GM23338 (cell line): ENCODE data around the gene BPIFB1. TPM values are rescaled to one million over a fixed set of nuclear protein-coding genes. Genes with fewer than 3 reads are reported as not detected.

Experiments
- ATAC-seq: fragments of 200-7000 bp; cut with Tn5 transposase; 3 replicates; pipeline ENCODE4 v1.9.1; 2020
- DNase-seq: peaks from one replicate; pipeline ENCODE4 v3.0.0-alpha.2; 2015; ENCODE audit warnings: low spot score
- H2AFZ ChIP-seq: fragments of 200-600 bp; sonication (generic); 2 replicates; pipeline ENCODE4 v1.8.0; 2016; ENCODE audit warnings: antibody characterized with exemption, mild to moderate bottlenecking, moderate library complexity
- H3F3A ChIP-seq: fragments of 200-600 bp; sonication (generic); replicated peaks from 2 replicates; pipeline ENCODE4 v1.8.0; 2017; ENCODE audit warnings: antibody characterized with exemption, mixed run types, low read depth
- H3K27ac ChIP-seq: fragments of 200-600 bp; sonication (generic); 2 replicates; pipeline ENCODE4 v1.6.1; 2016; ENCODE audit warnings: low read depth
- H3K27me3 ChIP-seq: fragments of 200-600 bp; sonication (generic); 2 replicates; pipeline ENCODE4 v1.8.0; 2016; ENCODE audit warnings: mild to moderate bottlenecking, mixed run types, moderate library complexity; ENCODE audit not compliant: insufficient read depth
- H3K36me3 ChIP-seq: fragments of 200-600 bp; sonication (generic); 2 replicates; pipeline ENCODE4 v1.8.0; 2016; ENCODE audit warnings: mild to moderate bottlenecking; ENCODE audit not compliant: insufficient read depth
- H3K4me1 ChIP-seq: fragments of 200-600 bp; sonication (generic); 2 replicates; pipeline ENCODE4 v1.8.0; 2016; ENCODE audit warnings: mild to moderate bottlenecking, moderate library complexity; ENCODE audit not compliant: insufficient read depth
- H3K4me2 ChIP-seq: fragments of 200-600 bp; sonication (generic); 2 replicates; pipeline ENCODE4 v1.7.1; 2017; ENCODE audit warnings: mixed run types
- H3K4me3 ChIP-seq: fragments of 200-600 bp; sonication (generic); 2 replicates; pipeline ENCODE4 v1.6.1; 2016; ENCODE audit warnings: mixed run types
- H3K79me2 ChIP-seq: fragments of 200-600 bp; sonication (generic); replicated peaks from 2 replicates; pipeline ENCODE4 v1.8.0; 2017; ENCODE audit warnings: mild to moderate bottlenecking; ENCODE audit not compliant: insufficient read depth
- H3K9me2 ChIP-seq: fragments of 200-600 bp; sonication (generic); 2 replicates; pipeline ENCODE4 v1.8.0; 2017; ENCODE audit not compliant: insufficient read depth
- H4K20me1 ChIP-seq: fragments of 200-600 bp; sonication (generic); replicated peaks from 2 replicates; pipeline ENCODE4 v1.8.0; 2017; ENCODE audit warnings: mild to moderate bottlenecking; ENCODE audit not compliant: insufficient read depth
- H3K27ac Mint-ChIP-seq: 2 replicates; pipeline ENCODE4 v1.8.0; 2020; ENCODE audit warnings: inconsistent platforms, mild to moderate bottlenecking, moderate library complexity, mixed read lengths
- H3K27me3 Mint-ChIP-seq: 3 replicates; pipeline ENCODE4 v1.8.0; 2022; ENCODE audit warnings: low read depth, mild to moderate bottlenecking, moderate library complexity, mixed read lengths, inconsistent platforms; ENCODE audit not compliant: insufficient read depth, poor library complexity
- H3K36me3 Mint-ChIP-seq: 3 replicates; pipeline ENCODE4 v1.8.0; 2021; ENCODE audit warnings: low read depth, mild to moderate bottlenecking, inconsistent platforms, moderate library complexity, mixed read lengths
- H3K4me1 Mint-ChIP-seq: 3 replicates; pipeline ENCODE4 v1.8.0; 2020; ENCODE audit warnings: mild to moderate bottlenecking, inconsistent platforms, mixed read lengths
- H3K4me3 Mint-ChIP-seq: 3 replicates; pipeline ENCODE4 v1.8.0; 2021; ENCODE audit warnings: moderate library complexity, mild to moderate bottlenecking, inconsistent platforms, mixed read lengths
- H3K9me3 Mint-ChIP-seq: 3 replicates; pipeline ENCODE4 v1.8.0; 2020; ENCODE audit warnings: moderate library complexity, mild to moderate bottlenecking, inconsistent platforms, mixed read lengths
- CREB1 ChIP-seq: fragments of 250-450 bp; sonication (Bioruptor Pico); IDR thresholded peaks from 2 replicates; pipeline ENCODE4 v1.5.0; 2020; ENCODE audit warnings: low read depth, mild to moderate bottlenecking, moderate library complexity
- ETS1 ChIP-seq: IDR thresholded peaks from 2 replicates; pipeline ENCODE4 v1.6.1; 2016; ENCODE audit warnings: antibody characterized with exemption
- EZH2 ChIP-seq: fragments of 200-600 bp; sonication (generic); IDR thresholded peaks from one replicate; pipeline ENCODE4 v1.8.0; 2017; ENCODE audit warnings: antibody characterized with exemption, mild to moderate bottlenecking, low read depth; ENCODE audit not compliant: unreplicated experiment
- JUNB ChIP-seq: IDR thresholded peaks from one replicate; pipeline ENCODE4 v1.6.1; 2016; ENCODE audit warnings: antibody characterized with exemption; ENCODE audit not compliant: unreplicated experiment
- NANOG ChIP-seq: IDR thresholded peaks from 2 replicates; pipeline ENCODE4 v1.6.1; 2016; ENCODE audit warnings: antibody characterized with exemption, borderline replicate concordance
- ZNF114 ChIP-seq: fragments of 250-450 bp; sonication (Bioruptor Pico); IDR thresholded peaks from 2 replicates; pipeline ENCODE4 v1.5.0; 2020; ENCODE audit warnings: mild to moderate bottlenecking, moderate library complexity
- ZNF462 ChIP-seq: fragments of 250-450 bp; sonication (Bioruptor Pico); IDR thresholded peaks from 2 replicates; pipeline ENCODE4 v1.5.0; 2020; ENCODE audit warnings: mild to moderate bottlenecking, moderate library complexity
- polyA plus RNA-seq: library from polyadenylated mRNA; unstranded; fragments of >200 nt; fragmentation: Nextera tagmentation; extraction: Ambion mirVana; gene quantifications from 2 replicates; pipeline ENCODE4 v1.2.1, GENCODE V29; 2016
- total RNA-seq: library from RNA; depleted of rRNA; stranded (reverse); fragments of >200 nt; shearing (Covaris generic); gene quantifications from 2 replicates; pipeline ENCODE4 v1.2.3, GENCODE V29; 2014
- TF ChIP-seq, protein P1 (sequence below), 2 experiments: fragments of 200-600 bp in 1 of 2; sonication (generic) in 1 of 2; conservative IDR thresholded peaks; 2 replicates each; pipeline versions ENCODE4 v1.5.1 to v1.6.1; 2016 to 2017; ENCODE audit warnings: antibody characterized with exemption in 2 of 2, low read depth in 2 of 2, mild to moderate bottlenecking in 2 of 2, moderate library complexity in 1 of 2

Gene BPIFB1
- total and polyA plus RNA-seq, 2 experiments from 2014 or later: not detected

- TF ChIP-seq ZNF462 (CRISPR knock-in tag): no peak
- TF ChIP-seq NANOG: no peak
- TF ChIP-seq CREB1 (CRISPR knock-in tag): no peak
Observed at GRCh38 chr20:33318096-33318429, 35.0 kb downstream of the BPIFB1 start (continued).

DNA sequence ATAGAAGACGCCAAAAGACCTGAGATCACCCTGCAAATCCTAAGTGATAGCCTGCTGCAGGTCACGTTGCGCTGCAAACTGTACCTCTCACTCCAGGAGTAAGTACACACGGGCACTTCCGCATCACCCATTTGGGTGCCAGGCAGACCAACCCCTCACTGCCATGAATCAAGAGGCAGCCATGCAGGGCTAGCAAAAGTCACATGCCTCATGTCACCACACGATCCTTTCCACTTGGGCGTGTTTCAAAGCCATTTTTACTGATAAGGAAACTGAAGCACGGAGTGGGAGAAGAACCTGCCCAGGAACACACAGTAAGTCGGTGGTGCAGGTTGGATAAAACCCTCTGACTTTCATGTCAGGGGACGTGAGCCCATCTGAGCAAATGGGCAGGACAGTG is 37.0 kb downstream of the BPIFB1 start:
- H3K9me3 Mint-ChIP-seq: no peaks in the 10 kb centered on the region; the same call in 2 of the 3 replicates
- Histone ChIP-seq H2AFZ (no peak overlapping the region), H3K4me3 (no peak overlapping the region), H4K20me1 (no peaks in the 10 kb centered on the region), H3K27ac (no peak overlapping the region), H3K4me1 (no peaks in the 10 kb centered on the region), H3K79me2 (no peaks in the 10 kb centered on the region), H3K4me2 (no peak overlapping the region), H3K36me3 (no peaks in the 10 kb centered on the region), H3K9me2 (no peaks in the 10 kb centered on the region), H3K27me3 (no peaks in the 10 kb centered on the region), H3F3A (no peaks in the 10 kb centered on the region)
- H3K4me3 Mint-ChIP-seq: no peak overlapping the region
- ATAC-seq (no peak), DNase-seq (no peak)
- H3K27me3 Mint-ChIP-seq: peaks cover 10% of the 10 kb centered on the region
- TF ChIP-seq JUNB (no peak), ZNF114 (CRISPR knock-in tag) (no peak), EZH2 (no peak), ETS1 (no peak)
- TF ChIP-seq, protein P1, sequence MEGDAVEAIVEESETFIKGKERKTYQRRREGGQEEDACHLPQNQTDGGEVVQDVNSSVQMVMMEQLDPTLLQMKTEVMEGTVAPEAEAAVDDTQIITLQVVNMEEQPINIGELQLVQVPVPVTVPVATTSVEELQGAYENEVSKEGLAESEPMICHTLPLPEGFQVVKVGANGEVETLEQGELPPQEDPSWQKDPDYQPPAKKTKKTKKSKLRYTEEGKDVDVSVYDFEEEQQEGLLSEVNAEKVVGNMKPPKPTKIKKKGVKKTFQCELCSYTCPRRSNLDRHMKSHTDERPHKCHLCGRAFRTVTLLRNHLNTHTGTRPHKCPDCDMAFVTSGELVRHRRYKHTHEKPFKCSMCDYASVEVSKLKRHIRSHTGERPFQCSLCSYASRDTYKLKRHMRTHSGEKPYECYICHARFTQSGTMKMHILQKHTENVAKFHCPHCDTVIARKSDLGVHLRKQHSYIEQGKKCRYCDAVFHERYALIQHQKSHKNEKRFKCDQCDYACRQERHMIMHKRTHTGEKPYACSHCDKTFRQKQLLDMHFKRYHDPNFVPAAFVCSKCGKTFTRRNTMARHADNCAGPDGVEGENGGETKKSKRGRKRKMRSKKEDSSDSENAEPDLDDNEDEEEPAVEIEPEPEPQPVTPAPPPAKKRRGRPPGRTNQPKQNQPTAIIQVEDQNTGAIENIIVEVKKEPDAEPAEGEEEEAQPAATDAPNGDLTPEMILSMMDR (conservative IDR thresholded peaks at IDR 0.05; ENCODE audit: low read depth in 2 of 2): no peak
- H3K27ac Mint-ChIP-seq: no peak overlapping the region
- H3K4me1 Mint-ChIP-seq: no peaks in the 10 kb centered on the region
- H3K36me3 Mint-ChIP-seq: no peaks in the 10 kb centered on the region
